T-helper 2 cell (primary cell): ENCODE results near the gene TRMU.

Source experiments
- DNase-seq, 5 experiments: peaks; one replicate each; pipeline versions ENCODE4 v3.0.0 to v3.0.0-alpha.2; 2012 to 2022

TRMU gene

DNA sequence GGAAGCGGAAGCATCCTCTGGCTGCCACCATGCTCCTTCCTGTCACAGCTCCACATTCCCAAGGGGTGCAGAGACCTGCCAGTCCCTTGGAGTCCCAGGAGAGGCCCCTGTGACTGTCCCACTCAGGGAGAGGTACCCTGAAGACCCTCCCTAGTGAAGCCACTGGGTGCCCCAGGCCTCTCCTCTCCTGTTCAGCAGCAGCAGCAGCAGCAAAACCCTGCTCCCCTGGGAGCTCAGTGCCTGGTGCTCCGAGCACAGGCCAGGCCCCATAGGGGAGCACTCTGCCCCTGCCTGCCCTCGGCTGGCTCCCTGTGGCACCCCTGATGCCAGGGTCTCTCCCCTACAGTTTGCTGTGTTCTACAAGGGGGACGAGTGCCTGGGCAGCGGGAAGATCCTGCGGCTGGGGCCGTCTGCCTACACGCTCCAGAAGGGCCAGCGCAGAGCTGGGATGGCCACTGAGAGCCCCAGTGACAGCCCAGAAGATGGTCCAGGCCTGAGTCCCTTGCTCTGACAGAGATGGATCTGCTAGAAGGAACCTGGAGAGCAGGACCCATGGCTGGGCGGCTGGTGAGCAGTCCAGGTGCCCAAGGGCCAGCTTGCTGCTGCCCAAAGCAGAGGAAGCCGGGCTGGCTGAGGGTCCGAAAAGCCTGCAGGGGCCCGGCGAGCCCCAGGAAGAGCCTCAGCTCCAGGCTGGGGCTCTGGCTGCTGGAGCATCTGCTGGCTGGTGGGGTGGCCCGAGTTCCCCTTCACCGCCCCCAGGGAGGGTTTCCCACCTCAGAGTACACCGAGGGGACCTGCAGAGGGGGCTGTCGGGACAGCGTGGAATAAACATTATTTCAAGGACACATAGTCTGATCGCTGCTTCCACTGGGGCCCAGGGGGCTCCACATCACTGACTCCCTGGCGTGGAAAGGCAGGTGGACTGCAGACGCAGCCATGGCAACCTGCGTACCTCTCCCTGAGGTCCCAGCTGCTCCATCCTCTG lies 21.3 kb downstream of the TRMU start:
- no peak for DNase-seq

DNA sequence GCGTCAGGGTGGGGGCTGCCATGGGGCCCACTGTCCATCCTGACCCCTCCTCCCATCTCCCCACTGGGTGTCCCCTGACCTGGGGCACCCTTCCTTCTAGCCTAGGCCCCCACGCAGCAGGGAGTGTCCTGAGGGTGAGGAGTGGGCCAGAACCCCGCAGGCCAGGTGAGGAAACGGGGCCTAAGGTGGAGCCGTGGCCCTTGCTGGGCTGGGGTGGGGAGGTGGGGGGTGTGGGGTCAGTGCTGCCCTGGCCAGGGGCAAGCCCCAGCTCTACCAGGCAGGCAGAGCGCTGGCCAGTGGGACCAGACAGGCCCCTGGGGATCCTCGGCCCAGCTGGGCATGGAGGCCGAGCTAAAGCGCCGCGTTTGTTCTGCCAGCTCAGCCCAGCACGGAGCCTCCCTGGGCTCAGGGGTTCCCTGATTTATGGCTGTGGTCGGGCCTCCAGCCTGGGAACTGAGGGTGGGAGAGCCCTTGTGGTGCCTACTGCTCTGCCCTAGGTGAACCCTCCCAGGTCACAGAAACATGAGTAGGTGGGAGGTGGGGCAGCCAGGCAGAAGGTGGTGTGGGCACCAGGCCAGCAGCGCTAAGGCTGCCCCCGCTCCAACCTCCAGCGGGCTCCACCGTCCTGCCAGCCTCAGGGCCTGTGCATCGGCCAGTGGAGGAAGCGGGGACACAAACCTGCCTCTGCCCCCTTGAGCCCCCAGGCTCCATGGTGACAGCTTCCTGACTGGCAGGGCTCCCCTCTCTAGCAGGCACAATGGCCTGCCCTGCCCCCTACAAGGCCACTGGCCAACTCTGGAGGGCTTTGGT lies 22.4 kb downstream of the TRMU start:
- no peak for DNase-seq

DNA sequence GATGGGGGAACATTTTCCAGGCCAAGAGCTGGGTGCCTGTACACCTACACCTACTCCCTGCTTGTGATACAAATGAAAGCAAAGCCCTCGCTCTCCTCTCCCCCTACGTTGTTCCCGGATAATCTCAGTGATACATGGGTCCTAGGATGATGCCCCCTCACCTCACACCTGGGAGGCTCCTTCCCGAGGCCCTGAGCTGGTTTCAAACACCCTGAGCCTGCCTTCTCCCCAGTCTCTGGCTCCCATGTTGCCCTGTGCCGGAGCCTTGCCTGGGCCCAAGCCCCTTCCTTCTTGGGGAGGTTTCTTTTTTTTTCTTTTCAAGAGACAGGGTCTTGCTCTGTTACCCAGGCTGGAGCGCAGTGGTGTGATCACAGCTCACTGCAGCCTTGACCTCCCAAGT lies 23.3 kb downstream of the TRMU start:
- DNase-seq: no peak

DNA sequence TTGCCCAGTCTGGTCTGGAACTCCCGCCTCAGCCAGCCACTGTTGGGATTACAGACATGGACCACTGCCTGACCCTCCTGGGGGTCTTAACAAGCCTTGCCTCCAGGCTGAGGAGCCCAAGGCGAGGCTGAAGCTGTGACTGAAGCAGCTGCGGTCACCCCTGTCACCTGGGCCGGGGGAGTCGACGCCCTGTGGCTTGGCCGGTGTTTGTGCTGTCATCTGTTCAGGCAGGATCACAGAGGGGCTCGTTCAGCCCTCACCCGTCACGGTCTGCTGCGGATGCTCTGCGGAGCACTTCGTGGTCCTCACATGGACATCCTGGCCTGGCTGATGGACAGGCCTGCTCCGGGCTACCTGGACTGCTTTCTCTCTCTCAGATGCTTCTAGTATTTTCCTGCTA lies 23.8 kb downstream of the TRMU start:
- DNase-seq: no peak

DNA sequence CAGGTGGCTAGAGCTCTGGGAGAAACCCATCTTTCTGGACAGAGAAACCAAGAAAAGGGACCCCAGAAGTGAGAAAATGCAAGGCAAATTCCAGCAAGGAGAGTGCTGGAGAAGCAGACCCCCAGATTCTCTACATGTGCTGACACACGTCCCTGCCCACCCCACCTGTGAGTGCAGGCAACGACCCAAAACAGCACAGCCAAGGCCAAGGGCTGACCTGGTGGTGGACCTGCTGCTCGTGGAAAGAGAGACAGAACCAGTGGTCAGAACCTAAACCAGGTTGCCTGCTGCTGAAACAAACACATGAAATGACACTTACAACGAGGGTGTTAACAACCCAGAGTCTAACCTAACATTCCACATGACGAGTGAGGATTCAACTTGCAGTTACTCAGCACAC lies 24.6 kb downstream of the TRMU start:
- no peak for DNase-seq

DNA sequence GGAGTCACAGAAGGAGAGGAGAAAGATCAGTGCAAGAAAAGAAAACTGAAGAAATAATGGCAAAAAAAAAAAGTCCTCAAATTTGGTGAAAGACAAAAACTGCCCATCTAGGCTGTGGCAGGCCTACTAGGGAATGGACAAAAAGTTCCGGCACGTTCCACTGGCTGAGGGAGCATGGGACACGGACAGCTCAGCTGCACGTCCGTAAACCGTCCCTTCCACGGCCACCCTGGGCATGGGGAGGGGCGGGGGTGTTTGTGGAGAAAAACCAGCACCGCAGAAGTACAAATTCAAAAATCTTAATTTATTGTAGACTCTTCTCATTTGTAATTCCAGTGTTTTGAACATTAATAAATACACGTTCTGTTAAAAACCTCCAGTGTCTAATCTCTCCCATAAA lies 25.4 kb downstream of the TRMU start:
- DNase-seq: no peak

DNA sequence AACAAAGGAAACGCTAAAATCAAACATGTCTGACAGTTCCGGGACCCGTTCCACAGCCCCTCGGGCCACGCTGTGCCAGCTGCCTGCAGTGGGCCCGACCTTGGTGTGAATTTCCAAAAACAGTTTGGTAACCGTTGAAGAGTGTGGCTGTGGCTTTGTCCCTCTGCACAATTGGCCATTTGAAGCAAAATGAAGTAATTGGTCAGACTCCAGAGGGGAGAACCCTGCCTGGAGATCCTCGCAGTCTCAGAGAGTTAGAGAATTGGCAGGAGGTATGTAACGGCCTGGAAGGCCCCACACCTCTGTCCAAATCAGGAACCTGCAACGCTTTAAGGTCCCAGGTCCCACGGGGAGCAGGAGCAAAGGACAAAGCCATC lies 26.3 kb downstream of the TRMU start:
- no peak for DNase-seq

DNA sequence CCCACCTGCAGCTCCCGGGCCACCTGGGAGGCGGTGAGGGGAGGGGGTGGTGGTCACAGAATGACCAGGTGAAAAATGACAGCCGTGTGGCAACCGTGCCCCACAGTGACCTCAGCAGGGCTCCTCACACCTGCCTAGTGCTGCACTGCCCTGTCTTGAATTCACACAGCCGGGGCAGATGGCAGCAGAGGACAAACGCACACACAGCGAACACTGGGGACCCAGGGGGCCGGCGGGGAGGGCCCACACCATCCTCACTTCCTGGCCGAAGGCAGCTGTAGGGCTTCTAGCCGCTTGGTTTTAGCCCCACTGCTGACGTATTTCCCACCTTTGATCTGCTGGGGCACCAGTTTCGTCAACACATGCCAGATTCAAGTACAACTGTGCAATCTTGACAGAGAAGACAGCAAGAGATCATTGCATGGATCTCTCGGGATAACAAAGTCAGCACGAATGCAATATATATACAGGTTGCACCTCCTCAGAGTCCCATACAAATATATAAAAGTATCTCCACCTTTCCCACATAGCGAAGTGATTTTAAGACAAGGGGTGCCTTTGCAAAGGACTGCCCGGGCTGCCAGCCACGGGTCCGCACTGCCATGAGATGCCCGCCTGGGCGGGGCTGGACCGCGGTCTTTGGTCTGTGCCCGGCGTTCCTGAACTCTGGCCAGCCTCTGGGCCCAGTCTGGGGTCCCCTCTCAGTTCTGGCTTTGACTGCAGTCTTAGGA lies 26.9 kb downstream of the TRMU start:
- DNase-seq: no peak

DNA sequence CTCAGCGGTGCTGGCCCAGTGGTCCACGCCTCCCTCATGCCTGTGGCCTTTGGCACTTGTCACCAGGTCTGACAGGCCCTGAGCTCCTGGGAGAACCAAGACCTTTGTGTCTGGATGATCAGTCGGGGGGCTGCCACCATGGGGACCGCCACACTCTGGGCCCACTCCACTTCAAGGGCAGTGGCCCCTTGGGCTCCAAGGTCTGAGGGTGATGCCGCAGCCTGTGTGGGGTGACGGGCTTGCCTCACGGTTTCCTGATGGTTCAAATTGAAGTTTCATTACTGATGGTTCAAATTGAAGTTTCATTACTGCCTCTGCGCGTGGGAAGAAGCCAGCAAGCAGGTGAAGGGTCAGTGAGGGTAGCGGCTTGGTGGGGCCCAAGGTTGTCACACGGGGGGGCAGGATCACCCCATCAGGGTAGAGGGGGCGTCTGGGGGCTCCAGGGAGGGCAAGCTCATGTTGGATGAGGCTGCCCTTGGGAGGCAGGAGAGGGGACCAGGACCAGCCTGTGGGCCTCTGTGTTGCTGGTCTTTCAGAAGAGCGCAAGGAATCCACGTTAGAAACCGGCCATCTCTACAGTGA lies 27.5 kb downstream of the TRMU start:
- DNase-seq: no peak

DNA sequence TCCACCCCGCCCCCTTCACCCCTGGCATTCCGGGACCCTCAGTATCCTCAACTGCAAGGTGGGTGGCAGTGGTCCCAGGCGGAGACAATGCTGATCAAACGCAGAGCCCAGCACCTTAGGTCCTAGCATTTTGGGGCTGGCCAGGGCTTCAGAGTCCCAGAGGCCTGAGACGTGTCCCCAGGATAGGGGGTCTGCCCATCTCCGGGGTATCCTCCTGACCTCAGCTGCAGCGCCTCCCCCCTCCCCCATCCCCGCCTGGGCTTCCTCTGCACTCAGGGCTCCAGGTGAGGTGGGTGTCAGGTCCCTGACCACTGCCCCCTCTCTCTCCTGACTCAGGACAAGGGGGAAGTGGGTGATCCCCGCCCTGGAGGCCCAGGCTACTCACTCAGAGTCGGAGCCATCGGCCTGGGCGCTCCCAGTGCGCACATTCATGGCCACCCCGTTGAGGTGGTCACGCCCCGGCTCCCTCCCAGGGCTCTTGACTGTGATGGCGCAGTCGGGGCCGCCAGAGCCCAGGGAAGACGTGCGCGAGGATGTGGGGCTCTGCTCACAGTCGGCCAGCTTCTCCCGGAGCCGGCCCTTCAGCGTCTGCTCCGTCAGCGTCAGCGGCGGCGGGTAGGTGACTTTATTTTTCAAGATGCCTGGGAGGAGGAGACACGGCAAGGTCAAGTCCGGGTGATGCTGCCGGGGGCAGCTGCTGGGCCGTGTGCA lies 28.3 kb downstream of the TRMU start:
- no peak for DNase-seq

DNA sequence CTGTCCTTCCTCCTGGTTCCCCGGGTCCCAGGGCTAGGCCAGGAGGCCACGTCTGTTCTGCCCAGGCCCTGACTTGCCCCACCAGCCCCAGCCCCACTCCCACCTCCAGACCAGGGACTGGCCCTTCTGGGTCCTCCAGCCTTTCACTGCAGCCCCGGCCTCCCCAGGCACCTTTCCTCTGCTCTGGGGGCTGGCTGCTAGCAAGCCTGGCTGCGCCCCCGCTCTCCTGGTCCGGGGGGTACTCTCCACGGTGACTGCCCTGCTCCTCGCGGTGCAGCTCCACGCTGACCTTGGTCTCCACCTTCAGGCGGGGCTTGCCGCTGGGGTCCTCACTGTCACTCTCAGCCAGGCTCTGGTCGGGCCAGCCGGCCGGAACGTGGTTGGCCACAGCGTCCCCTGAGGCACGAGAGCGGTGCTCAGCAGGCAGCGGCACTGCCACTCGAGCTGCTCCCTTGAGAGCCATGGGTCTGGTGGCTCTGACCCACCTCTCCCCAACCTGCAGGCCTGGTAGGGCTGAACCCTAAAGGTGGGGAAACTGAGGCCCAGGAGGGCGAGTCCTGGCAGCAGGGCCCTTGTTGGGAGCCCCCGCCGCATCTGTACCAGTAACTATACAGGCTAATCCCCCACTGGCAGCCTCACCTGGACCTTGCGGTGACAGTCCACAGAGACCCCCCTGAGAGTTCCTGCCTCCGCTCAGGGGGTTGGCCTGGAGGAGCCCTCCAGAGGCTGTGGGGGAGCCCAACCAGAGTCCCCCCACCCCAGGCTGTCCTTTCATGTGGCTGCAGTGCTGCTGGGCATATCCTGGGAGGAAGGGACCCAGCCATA lies 29.0 kb downstream of the TRMU start:
- DNase-seq: no peak

DNA sequence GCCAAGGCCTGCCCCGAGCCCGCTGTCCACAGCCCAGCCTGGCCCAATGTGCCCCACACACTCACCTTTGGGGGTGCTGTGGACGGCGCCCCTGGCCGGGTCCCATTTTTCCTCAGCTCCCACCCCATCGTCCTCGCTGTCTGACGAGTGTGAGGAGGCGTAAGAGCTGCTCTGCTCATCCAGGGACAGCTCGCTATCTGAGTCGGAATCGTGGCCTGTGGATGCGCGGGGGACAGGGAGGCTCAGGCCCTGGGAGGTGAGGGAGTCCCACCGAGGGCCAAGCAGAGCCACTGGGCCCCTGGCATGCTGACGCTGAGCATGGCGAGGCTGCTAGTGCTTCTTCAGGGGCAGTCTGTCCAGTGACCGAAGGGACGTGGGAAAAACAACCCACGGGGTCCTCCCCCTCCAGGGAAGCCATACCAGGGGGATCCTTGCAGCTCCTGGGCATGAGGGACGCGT lies 29.7 kb downstream of the TRMU start:
- no peak for DNase-seq

DNA sequence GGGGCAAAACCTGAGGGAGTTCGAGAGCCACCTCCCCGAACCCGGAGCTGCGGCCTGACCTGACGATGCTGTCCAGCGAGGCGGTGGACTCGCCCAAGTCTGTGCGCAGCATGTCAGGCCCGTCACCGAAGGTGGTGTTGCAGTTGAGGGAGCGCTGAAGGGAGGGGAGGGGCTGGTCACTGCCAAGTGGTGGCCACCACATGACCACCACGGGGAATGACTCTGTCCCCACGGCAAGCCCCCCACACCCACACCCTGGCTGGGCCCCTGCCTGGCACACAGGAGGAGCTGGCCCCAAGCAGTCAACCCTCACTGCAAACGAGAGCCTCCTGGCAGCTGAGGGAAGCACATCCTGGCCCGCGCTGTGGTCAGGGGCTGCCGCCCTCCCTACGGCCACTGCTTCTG lies 30.8 kb downstream of the TRMU start:
- DNase-seq: no peak

DNA sequence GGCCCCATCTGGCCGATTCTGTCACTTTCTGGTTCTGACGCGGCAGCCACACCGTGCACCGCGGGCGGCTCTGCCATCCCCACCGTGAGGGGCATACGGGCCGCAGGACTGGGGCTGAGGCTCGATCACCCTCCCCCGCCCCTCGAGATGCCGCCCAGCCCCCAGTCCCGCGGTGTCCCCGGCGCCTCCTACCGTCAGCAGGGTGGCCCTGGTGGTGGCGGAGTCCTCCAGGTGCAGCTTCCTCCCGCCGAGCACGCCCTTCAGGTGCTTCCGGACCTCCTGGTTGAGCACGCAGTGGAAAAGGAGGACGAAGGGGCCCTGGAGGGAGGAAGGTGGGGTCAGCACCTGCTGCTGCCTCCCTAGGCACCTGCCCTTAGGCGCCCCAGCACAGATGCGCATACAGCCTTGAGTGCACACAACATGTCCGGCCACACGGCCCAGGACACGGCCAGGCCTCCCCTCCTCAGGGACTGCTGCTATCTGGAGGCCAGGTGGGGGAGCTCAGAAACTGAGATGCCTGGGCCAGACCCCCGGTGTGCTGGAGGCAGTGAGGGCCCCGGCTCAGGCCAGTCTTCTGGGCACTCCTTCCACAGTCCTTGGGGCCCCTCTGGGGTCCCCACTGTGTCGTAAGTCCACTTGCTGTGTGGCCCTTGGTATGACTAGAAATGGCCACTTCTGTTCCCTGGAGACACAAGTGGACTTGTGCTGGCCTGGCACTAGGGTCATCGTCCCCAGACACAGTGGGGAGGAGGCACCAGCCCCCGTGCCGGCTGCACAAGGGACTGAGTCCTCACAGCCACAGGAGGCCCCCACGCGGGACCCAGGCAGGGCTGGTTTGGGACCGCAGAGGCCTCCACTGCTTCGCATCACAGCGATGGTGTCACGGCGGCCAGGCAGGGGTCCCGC lies 31.5 kb downstream of the TRMU start:
- DNase-seq: peak in 2 of 5 experiments; percentile 25 to 26

DNA sequence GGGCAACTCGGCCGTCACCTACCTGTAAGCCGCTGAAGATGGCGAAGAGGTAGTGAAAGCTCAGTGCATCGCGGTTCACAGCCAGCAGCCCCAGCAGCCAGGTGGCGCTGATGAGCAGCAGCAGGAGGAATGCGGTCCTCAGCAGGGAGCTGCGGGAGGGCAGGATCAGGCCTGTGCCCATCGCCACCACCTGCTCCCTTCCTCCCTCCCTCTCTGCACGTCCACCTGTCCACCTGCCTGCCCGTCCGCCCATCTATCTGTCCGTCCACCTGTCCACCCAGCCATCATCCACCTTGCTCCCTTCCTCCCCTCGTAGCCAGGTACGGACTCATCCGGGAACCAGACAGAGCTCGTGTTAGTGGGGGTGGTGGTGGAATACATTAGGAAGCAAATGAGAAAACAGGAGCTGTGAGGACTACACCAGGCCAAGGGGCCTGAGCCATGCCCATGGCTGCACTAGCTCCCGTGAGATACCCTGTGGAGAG lies 32.2 kb downstream of the TRMU start:
- peak; percentile 40 to 66 (median 59) for DNase-seq

DNA sequence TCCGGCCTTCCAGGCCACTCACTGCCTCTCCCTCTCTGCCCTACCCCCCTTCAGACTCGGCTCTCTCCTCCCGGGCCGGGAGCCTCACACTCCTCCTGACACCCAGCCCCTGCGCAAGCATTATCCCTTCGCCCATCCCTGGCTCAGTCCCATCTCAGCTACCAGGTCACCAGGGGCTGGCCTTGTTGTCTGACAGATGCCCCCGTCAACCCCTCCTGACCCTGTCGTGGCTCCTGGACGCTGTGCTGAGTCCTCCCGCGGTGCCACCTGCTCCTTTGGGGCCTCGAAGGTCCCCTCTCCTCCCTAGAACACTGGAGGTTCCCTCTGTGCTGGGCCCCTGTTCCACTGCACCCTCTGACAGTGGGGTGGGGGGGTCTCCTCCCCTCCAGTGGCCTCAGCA lies 32.9 kb downstream of the TRMU start:
- no peak for DNase-seq

DNA sequence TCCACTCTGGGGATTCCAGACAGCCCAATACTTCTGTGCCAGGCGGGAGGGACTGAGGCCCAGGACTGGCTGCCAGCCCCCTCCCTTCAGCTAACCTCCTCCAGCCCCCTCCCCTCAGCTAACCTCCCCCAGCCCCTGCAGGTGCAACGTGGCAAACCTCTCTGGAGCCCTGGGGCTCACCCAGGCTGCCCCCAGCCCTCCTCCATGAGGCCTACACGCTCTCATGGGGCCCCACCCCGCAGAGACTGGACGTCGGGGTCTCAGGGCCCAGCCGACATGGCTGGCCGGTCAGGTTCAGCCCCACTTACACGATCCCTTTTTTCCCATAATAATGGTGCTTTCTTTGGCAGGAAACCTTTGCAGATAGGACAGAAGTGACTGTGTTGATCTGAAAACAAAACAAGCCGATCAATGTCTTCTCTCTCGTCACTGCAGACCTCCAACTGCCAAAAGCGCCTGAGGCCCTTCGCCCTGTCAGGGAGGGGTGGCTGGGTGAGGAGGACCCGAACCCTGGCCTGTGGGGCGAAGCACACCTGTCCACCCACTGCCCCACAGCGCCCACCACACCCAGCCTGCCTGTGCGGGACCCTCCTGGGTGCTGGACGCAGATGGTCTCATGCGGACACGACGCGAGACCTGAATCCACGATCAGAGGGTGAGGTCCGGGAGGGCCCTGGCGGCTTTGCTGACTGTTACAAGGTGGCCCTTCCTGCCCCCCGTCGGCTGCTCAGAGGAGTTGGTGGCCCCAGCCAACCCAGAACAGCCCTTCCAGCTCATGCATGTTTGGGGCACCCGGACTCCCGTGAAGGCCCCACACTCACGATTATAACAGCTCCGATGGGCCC lies 33.6 kb downstream of the TRMU start:
- DNase-seq: no peak

DNA sequence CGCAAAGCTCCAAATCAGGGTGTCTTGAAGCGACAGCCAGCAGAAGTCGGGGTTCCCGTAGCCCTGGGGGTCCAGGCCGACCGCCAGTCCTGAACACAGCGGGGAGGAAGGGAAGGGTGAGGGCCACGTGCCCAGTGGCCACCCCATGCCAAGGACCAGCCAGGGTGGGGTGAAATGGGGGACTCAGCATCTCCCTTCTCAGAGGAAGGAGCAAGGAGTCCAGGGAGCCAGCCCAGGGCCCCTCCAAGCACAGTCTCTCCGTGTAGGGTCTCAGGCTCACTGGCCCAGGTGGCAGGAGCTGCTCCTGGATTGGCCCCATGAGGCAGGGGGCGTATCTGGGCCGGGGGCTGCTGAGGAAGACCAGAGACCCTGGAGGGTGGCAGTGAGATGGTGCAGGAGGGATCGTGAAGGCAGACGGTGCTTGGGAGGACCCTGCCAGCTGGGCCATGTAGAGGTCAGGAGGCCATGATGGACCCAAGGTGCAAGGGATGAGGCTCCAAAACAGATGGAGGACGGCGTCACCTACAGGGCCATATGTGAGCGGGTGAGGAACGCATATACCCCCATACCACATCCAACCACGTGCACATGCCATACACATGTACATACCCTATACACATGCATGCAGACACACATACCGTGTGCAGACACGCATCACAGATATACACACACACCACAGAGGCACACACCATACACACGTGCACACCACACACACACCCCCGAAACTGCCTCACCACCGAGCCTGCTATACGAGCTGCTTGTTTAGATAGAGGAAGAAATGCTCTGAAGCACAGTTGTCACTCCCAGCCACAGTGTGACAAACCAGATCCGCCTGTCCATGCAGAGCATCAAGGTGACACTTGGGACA lies 34.4 kb downstream of the TRMU start:
- DNase-seq: no peak
